GM21515 (cell line): ENCODE data around the gene FLOT1.

Experiments
- ATAC-seq: cut with Tn5 transposase; IDR thresholded peaks from one replicate; pipeline ENCODE4 v1.9.1; 2021; ENCODE audit not compliant: unreplicated experiment

FLOT1 gene

GRCh38 chr6:30682143-30683117, 60.1 kb downstream of the FLOT1 start:
- ATAC-seq, result peak; percentile 41

- ATAC-seq, result no peak
These were observed 60.7 kb downstream of the FLOT1 start for GRCh38 chr6:30681766-30682142.

GRCh38 chr6:30679765-30680535, 62.5 kb downstream of the FLOT1 start:
- no peak for ATAC-seq

- ATAC-seq, result no peak
These were observed 63.3 kb downstream of the FLOT1 start for GRCh38 chr6:30678964-30679726.
